HepG2 (cell line): ENCODE data around the gene TM4SF18.

Experiments used
- FOXK1 ChIP-seq: sonication (generic); formaldehyde crosslinking; IDR thresholded peaks from 2 replicates; pipeline ENCODE4 v1.4.0; 2020; ENCODE audit warnings: low read depth, missing genetic modification reagents, borderline replicate concordance
- MEIS1 ChIP-seq: sonication (generic); formaldehyde crosslinking; IDR thresholded peaks from 2 replicates; pipeline ENCODE4 v1.9.0; 2021; ENCODE audit warnings: mild to moderate bottlenecking, missing genetic modification reagents, moderate library complexity, borderline replicate concordance
- PHB2 ChIP-seq: fragments of 450-650 bp; IDR thresholded peaks from 2 replicates; pipeline ENCODE4 v1.6.1; 2018; ENCODE audit not compliant: partially characterized antibody
- POLR2A ChIP-seq, 2 experiments: IDR thresholded peaks; 2 replicates each; pipeline ENCODE4 v1.6.1; 2011; ENCODE audit warnings: low read depth in 2 of 2, low read length in 2 of 2, mild to moderate bottlenecking in 1 of 2, moderate library complexity in 1 of 2; ENCODE audit not compliant: insufficient read depth in 1 of 2
- ZNF510 ChIP-seq: sonication (generic); formaldehyde crosslinking; IDR thresholded peaks from 2 replicates; pipeline ENCODE4 v1.4.0; 2020; ENCODE audit warnings: low read depth, mild to moderate bottlenecking, missing genetic modification reagents
- TF ChIP-seq, protein P1 (sequence below): sonication (generic); formaldehyde crosslinking; IDR thresholded peaks from 2 replicates; pipeline ENCODE4 v1.5.0; 2020; ENCODE audit warnings: mild to moderate bottlenecking, missing genetic modification reagents
- TF ChIP-seq, protein P2 (sequence below): sonication (generic); formaldehyde crosslinking; IDR thresholded peaks from 2 replicates; pipeline ENCODE4 v1.5.0; 2020; ENCODE audit warnings: mild to moderate bottlenecking, missing genetic modification reagents, moderate library complexity
- TF ChIP-seq, protein P3 (sequence below): sonication (generic); formaldehyde crosslinking; IDR thresholded peaks from 2 replicates; pipeline ENCODE4 v1.4.0; 2020; ENCODE audit warnings: mild to moderate bottlenecking, missing genetic modification reagents
- TF ChIP-seq, protein P4 (sequence below): sonication (generic); formaldehyde crosslinking; IDR thresholded peaks from 2 replicates; pipeline ENCODE4 v1.4.0; 2020; ENCODE audit warnings: mild to moderate bottlenecking, missing genetic modification reagents

DNA sequence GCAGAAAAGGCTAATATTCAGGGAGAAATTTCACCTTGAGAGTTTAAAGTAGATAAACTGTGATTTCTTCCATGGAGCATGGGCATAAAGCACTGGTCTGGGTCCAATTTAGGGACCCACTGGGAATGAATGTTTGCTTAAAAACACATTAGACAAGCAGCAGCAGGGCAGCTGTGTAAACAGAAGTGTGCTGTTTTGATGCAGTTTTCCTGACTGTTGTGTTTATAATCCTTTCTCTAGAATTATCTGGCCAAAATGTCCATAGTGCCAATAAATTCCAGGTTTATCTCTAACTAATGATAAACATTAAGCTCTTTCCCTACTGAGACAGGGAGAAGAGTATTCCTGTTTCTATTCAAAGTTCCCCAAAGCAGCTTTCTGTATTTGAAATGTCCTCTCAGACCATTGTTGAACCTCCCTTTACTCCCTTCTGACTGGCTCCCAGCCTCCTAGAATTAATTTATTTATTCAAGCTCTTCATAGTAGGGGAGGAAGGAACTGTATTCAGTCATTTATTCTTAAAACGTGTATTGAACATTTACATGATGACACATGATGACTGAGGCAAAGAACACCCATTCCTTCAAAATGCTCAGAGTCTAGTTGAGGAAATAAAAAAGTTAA is 7.0 kb upstream of the TM4SF18 start:
- TF ChIP-seq PHB2 (no peak), FOXK1 (CRISPR knock-in tag) (no peak), MEIS1 (CRISPR knock-in tag) (no peak), ZNF510 (CRISPR knock-in tag) (no peak), POLR2A (IDR thresholded peaks at IDR 0.05; ENCODE audit: insufficient read depth in 1 of 2, low read depth in 2 of 2, low read length in 2 of 2) (no peak)
- TF ChIP-seq, protein P1, sequence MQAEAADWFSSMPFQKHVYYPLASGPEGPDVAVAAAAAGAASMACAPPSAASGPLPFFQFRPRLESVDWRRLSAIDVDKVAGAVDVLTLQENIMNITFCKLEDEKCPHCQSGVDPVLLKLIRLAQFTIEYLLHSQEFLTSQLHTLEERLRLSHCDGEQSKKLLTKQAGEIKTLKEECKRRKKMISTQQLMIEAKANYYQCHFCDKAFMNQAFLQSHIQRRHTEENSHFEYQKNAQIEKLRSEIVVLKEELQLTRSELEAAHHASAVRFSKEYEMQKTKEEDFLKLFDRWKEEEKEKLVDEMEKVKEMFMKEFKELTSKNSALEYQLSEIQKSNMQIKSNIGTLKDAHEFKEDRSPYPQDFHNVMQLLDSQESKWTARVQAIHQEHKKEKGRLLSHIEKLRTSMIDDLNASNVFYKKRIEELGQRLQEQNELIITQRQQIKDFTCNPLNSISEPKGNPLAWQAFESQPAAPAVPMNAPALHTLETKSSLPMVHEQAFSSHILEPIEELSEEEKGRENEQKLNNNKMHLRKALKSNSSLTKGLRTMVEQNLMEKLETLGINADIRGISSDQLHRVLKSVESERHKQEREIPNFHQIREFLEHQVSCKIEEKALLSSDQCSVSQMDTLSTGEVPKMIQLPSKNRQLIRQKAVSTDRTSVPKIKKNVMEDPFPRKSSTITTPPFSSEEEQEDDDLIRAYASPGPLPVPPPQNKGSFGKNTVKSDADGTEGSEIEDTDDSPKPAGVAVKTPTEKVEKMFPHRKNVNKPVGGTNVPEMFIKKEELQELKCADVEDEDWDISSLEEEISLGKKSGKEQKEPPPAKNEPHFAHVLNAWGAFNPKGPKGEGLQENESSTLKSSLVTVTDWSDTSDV (CRISPR knock-in tag) = no peak
- TF ChIP-seq, protein P2, sequence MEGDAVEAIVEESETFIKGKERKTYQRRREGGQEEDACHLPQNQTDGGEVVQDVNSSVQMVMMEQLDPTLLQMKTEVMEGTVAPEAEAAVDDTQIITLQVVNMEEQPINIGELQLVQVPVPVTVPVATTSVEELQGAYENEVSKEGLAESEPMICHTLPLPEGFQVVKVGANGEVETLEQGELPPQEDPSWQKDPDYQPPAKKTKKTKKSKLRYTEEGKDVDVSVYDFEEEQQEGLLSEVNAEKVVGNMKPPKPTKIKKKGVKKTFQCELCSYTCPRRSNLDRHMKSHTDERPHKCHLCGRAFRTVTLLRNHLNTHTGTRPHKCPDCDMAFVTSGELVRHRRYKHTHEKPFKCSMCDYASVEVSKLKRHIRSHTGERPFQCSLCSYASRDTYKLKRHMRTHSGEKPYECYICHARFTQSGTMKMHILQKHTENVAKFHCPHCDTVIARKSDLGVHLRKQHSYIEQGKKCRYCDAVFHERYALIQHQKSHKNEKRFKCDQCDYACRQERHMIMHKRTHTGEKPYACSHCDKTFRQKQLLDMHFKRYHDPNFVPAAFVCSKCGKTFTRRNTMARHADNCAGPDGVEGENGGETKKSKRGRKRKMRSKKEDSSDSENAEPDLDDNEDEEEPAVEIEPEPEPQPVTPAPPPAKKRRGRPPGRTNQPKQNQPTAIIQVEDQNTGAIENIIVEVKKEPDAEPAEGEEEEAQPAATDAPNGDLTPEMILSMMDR (CRISPR knock-in tag) = no peak
- TF ChIP-seq, protein P3, sequence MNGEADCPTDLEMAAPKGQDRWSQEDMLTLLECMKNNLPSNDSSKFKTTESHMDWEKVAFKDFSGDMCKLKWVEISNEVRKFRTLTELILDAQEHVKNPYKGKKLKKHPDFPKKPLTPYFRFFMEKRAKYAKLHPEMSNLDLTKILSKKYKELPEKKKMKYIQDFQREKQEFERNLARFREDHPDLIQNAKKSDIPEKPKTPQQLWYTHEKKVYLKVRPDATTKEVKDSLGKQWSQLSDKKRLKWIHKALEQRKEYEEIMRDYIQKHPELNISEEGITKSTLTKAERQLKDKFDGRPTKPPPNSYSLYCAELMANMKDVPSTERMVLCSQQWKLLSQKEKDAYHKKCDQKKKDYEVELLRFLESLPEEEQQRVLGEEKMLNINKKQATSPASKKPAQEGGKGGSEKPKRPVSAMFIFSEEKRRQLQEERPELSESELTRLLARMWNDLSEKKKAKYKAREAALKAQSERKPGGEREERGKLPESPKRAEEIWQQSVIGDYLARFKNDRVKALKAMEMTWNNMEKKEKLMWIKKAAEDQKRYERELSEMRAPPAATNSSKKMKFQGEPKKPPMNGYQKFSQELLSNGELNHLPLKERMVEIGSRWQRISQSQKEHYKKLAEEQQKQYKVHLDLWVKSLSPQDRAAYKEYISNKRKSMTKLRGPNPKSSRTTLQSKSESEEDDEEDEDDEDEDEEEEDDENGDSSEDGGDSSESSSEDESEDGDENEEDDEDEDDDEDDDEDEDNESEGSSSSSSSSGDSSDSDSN (CRISPR knock-in tag) = no peak
- TF ChIP-seq, protein P4, sequence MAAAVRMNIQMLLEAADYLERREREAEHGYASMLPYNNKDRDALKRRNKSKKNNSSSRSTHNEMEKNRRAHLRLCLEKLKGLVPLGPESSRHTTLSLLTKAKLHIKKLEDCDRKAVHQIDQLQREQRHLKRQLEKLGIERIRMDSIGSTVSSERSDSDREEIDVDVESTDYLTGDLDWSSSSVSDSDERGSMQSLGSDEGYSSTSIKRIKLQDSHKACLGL = no peak
